NT2/D1 (cell line): ENCODE results near the gene FES.

Source experiments
- DNase-seq: peaks from one replicate; pipeline ENCODE4 v3.0.0-alpha.2; 2011; ENCODE audit warnings: low read depth, low spot score
- H3K27me3 ChIP-seq: 2 replicates; pipeline ENCODE4 v1.6.0; 2011; ENCODE audit warnings: mild to moderate bottlenecking; ENCODE audit not compliant: insufficient read length, insufficient read depth
- H3K36me3 ChIP-seq: 2 replicates; pipeline ENCODE4 v1.6.1; 2011; ENCODE audit warnings: mild to moderate bottlenecking, low read length, mixed read lengths; ENCODE audit not compliant: insufficient read depth, insufficient read length
- H3K4me1 ChIP-seq: 2 replicates; pipeline ENCODE4 v1.5.1; 2011; ENCODE audit not compliant: insufficient read depth, insufficient read length
- H3K4me3 ChIP-seq: 2 replicates; pipeline ENCODE4 v1.5.1; 2011; ENCODE audit warnings: low read depth; ENCODE audit not compliant: insufficient read length
- H3K9ac ChIP-seq: 2 replicates; pipeline ENCODE4 v1.6.0; 2011; ENCODE audit warnings: low read depth; ENCODE audit not compliant: insufficient read length
- H3K9me3 ChIP-seq: 2 replicates; pipeline ENCODE4 v1.5.1; 2011; ENCODE audit warnings: mild to moderate bottlenecking, low read length; ENCODE audit not compliant: insufficient read depth
- SUZ12 ChIP-seq: IDR thresholded peaks from 2 replicates; pipeline ENCODE4 v1.6.1; 2011; ENCODE audit not compliant: insufficient read length, insufficient read depth; ENCODE audit errors: extremely low read depth
- YY1 ChIP-seq: IDR thresholded peaks from 2 replicates; pipeline ENCODE4 v1.6.1; 2011; ENCODE audit not compliant: insufficient read length, insufficient read depth
- ZNF274 ChIP-seq: IDR thresholded peaks from 2 replicates; pipeline ENCODE4 v1.6.1; 2011; ENCODE audit warnings: mild to moderate bottlenecking, low read depth, low read length

FES gene

GRCh38 chr15:90868261-90868689 is 16.0 kb upstream of the FES start, which contains the start of gene FURIN:
Gene FURIN (plus strand): TSS chr15:90868588. CDS start chr15:90875741, 7,153 bp downstream.
- H3K9me3 ChIP-seq: no peaks in the 10 kb centered on the region
- no peaks in the 10 kb centered on the region for H3K27me3 ChIP-seq
- no peaks in the 10 kb centered on the region for H3K36me3 ChIP-seq
- TF ChIP-seq ZNF274: no peak
- no peak for TF ChIP-seq SUZ12
- no peak for TF ChIP-seq YY1
- H3K9ac ChIP-seq: peak within 1 kb of the TSS; percentile 76
- no peak within 1 kb of the TSS for H3K4me3 ChIP-seq
- DNase-seq: no peak
- peaks cover 27% of the 10 kb centered on the region for H3K4me1 ChIP-seq

- Histone ChIP-seq H3K4me3 (no peak overlapping the region), H3K4me1 (peaks cover 35% of the 10 kb centered on the region), H3K27me3 (no peaks in the 10 kb centered on the region), H3K9me3 (no peaks in the 10 kb centered on the region), H3K36me3 (no peaks in the 10 kb centered on the region), H3K9ac (peak overlapping the region; percentile 76)
- DNase-seq: no peak
- no peak for TF ChIP-seq SUZ12
Observed at GRCh38 chr15:90869140-90869541, 15.2 kb upstream of the FES start.

- H3K9ac ChIP-seq: peak overlapping the region; percentile 76
- peak; percentile 46 for DNase-seq
- H3K36me3 ChIP-seq: no peaks in the 10 kb centered on the region
- H3K4me3 ChIP-seq: no peak overlapping the region
- peaks cover 37% of the 10 kb centered on the region for H3K4me1 ChIP-seq
- no peaks in the 10 kb centered on the region for H3K27me3 ChIP-seq
- no peaks in the 10 kb centered on the region for H3K9me3 ChIP-seq
- no peak for TF ChIP-seq ZNF274
- peak; percentile 17 for TF ChIP-seq YY1
- no peak for TF ChIP-seq SUZ12
Observed at GRCh38 chr15:90869601-90870353, 14.5 kb upstream of the FES start.

DNA sequence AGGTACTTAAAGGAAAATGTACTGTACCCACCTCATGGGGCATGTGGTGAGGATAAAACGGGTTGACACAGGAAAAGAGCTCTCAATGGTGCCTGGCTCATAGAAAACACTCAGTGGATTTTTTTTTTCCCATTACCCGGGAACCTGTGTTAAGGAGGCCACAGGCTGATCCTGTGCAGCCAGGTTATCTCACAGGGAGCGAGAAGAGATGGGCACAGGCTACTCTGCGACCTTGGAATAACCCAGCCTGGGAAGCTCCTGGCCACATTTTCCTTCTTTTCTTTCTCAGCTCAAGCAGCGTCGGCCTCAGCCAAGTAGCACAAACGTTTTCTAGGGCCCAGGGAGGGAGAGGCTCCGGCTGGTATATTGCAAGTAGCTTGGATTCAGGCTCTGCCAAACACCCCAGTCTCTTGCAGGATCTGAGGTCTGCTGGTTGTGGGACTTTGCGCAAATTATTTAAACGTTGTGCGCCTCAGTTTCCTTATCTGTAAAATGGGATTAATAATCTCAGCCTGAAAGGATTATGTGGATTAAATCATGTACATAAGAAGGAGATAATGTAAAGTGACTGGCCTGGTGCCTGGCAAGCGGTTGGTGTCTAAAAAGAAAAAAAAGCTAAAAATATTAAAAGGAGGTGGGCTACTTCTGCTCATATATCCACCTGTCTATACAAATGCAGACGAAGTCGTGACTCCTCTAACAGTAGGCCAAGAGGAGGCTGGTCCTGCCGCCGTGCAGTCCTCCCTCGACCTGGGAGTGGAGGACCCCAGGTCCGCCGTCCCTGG is 13.8 kb upstream of the FES start:
- Histone ChIP-seq H3K9ac (peak overlapping the region; percentile 92), H3K4me1 (peaks cover 37% of the 10 kb centered on the region), H3K36me3 (peaks cover 5% of the 10 kb centered on the region), H3K9me3 (no peaks in the 10 kb centered on the region), H3K4me3 (peak overlapping the region; percentile 67), H3K27me3 (no peaks in the 10 kb centered on the region)
- no peak for TF ChIP-seq SUZ12
- no peak for TF ChIP-seq ZNF274
- no peak for TF ChIP-seq YY1
- no peak for DNase-seq

DNA sequence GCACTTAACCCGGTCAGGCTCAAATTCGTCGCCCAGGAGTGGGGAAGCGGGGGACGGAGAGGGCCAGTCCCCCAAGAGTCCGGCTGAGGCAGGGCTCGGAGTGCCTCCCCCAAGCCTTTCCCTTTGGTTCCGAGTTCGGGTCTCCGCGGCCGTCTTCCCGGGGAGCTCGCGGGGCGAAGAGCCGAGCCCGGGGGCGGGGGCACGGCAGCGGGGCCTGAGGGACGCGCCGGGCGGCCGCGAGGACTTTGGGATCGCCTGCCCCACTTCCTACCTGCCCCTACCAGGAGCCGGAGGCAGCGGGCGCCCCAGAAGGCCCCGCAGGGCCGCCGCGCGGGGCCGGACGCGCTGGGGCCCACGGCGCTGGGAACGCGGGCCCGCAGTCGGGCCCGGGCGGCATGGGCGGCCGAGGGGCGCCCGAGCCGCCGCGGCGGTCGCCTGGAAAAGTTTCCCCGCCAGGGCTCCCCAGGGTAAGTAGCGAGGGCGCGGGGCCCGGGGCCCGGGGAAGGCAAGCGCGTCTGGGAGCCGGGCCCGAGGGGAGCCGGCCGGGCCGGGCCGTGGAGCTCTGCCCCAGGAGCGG is 13.1 kb upstream of the FES start:
- H3K9ac ChIP-seq: peak overlapping the region; percentile 92
- peaks cover 35% of the 10 kb centered on the region for H3K4me1 ChIP-seq
- no peaks in the 10 kb centered on the region for H3K9me3 ChIP-seq
- TF ChIP-seq ZNF274 (no peak), SUZ12 (no peak), YY1 (no peak)
- H3K27me3 ChIP-seq: no peaks in the 10 kb centered on the region
- H3K4me3 ChIP-seq: peak overlapping the region; percentile 67
- H3K36me3 ChIP-seq: peaks cover 12% of the 10 kb centered on the region
- no peak for DNase-seq

- no peak for TF ChIP-seq SUZ12
- TF ChIP-seq YY1: no peak
- TF ChIP-seq ZNF274: no peak
- Histone ChIP-seq H3K4me3 (peak overlapping the region; percentile 67), H3K9ac (peak overlapping the region; percentile 85), H3K27me3 (no peaks in the 10 kb centered on the region), H3K36me3 (peaks cover 19% of the 10 kb centered on the region), H3K4me1 (peaks cover 34% of the 10 kb centered on the region), H3K9me3 (no peaks in the 10 kb centered on the region)
- no peak for DNase-seq
Observed at GRCh38 chr15:90871716-90872485, 12.4 kb upstream of the FES start.
